Ammon's horn (tissue), 1 donor: ENCODE measurements around the gene AGMO.

Source experiments
- DNase-seq: peaks from one replicate; pipeline ENCODE4 v3.0.0-alpha.2; 2016; ENCODE audit warnings: low spot score

Gene AGMO

GRCh38 chr7:15503603-15504290, 58.1 kb downstream of the AGMO start:
- DNase-seq = no peak

DNA sequence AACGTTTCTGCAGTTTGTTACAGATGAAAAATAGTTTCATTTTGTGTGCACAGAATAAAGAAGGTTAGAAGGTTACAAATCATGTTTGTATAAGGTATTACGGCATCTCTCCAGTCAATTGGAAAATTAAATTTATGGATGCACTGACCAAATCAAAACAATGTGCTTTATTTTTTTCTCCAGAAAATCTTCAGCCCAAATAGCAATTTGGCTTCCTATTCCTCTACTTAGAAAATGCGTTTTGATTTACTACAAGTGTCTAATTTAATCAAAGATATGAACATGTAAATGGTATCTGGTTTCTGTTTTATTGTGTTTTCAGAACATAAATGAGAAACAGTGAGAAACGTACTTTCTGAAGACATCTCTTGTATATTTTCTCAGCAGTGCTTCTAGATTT, 63.4 kb downstream of the AGMO start:
- no peak for DNase-seq

DNA sequence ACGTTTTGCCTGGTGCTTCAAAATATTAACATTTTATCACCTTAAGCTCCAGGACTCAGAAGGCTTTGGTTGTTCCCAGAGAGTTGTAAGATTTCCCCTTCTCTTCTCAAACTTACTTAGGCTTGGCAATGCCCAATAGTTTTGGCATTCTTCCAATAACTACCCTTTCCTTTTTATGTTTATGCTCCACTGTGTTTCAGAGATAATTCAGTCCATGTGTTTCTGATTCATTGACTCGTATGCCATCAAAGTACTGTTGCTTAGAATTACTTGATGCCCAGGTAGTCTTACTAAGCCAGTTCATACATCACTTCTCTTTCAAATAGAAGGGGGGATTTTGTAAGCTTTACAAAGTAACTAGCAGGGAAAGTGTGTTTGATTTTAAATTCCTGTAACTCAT, 66.6 kb downstream of the AGMO start:
- DNase-seq = no peak

GRCh38 chr7:15494711-15495110, 67.1 kb downstream of the AGMO start:
- DNase-seq = no peak

- no peak for DNase-seq
Observed at GRCh38 chr7:15491361-15491760, 70.5 kb downstream of the AGMO start.

DNA sequence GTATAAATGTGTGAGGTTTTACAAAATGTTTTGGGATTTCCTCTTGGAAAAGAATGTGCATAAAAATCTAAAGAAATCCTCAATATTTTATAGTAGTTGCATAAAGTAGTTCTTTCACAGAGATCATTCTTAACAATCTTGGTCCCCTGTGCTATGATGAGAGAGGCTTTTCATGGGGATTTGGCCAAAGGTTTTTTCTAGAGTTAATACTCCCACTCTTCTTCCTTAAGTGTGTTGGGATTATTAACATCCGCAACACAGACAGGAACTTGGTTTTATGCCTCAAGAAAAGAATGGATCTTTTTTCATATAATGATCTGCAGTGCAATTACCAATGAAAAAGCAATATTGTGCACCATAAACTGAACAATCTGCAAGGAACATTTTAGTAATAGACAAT, 71.5 kb downstream of the AGMO start:
- no peak for DNase-seq

- DNase-seq = no peak
Observed at GRCh38 chr7:15489861-15490260, 72.0 kb downstream of the AGMO start.

DNA sequence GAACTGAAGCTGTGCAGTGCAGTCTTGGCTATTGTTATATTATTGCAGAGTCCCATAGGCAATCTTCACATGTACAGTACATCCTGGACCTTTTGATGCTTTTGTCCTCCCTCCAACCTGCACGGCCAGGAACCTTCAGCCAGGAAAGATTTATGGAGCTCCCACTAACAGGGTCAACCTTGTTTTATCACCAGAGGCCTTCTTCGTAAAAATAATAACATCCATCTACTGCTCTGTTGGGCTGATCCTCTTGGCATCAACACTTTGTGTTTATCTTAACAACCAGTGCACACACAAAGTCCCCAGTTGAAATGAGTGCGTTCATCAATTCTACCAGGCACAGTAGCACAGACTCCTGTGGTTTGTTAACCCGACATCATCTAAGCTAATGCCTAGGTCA, 72.4 kb downstream of the AGMO start:
- DNase-seq = no peak

DNA sequence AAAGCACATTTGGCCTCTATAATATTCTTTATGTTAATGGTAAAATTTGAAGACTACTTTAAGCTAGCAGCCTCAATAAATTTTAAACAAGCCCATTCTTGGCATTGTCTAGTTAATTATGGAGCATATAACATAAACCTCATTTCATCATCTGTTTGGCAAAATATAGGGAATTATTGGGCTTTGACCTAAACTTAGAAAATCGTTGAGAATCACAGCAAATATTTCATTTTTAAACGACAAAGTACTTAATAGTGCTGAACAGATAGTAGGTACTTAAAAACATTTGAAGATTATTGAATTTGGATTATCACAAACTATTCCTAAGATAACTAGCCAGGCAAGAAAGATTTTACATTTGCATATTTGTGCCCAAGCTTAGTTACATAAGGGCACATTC, 73.4 kb downstream of the AGMO start:
- no peak for DNase-seq

DNA sequence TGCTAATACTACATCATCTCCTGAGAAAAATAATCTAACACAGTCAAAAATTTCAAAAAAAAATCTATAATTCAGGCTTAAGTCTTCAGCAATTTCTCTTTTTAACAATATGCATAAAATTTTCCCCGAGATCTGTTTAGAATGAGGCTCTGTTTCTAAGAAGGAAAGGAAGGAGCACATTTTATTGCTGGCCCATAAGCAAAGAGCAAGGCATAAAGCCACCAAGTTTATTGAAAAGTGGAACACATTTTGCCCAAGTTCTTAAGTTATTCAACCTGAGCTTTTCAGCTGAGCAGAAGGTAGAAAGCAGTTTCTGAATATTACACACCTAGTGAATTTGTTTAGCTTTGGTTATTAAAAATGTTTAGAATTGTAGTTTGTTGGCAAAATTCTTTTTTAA, 73.9 kb downstream of the AGMO start:
- DNase-seq = no peak

GRCh38 chr7:15485998-15486397, 75.8 kb downstream of the AGMO start:
- DNase-seq = no peak

GRCh38 chr7:15485431-15485830, 76.4 kb downstream of the AGMO start:
- no peak for DNase-seq

DNA sequence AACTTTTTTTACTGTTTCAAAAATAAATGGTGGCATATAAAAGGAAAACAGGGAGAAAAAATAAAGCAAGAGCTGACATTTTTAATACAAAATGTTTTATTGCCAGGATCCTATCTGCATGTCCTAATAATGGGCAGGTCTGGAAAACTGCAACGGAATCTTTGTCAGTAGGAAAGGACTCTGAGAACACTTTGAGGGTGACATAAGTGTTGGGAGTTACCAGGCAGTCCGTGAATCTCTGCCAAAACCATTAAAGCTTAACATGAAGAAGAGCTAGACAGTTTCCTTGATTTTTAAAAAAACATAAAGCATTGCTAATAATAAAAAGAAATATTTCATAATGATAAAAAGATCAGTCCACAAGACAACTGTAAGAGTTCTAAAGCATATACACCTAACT, 80.7 kb downstream of the AGMO start:
- no peak for DNase-seq

DNA sequence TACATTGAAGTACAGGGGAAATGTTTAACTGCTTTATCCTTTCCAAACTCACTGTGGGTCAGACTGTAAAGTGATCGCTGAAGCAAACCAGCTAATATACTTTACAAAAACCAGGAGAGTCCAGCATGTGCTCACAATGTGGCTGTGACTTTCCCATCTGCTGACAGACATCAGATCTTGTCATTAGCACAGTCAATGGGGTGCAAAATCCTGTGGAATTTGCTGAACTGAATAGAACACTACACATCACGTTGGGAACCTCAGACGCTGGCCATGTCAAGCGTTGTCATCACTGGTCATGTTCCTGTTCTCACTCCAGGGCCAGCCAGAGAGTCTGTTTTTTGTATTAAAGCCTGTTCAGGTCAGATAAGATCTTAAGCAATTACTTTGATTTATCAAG, 83.4 kb downstream of the AGMO start:
- no peak for DNase-seq

DNA sequence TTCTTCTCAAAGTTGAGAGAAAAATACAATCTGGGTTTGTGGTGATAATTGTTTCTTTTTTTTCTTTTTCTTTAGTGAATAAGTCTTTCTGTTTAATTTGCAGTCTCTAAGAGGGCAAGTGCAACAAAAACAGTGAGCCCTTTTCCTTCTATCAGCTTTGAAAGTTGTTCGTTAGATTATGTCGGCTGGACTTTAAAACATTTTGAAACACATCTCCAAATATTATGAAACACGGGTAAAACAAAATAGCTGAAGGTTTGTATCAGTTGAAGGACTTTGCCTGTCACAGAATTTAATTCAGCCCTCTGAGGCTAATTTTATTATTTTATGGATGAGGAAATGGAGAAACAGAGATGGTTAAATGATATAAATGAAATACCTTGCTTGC, 85.3 kb downstream of the AGMO start:
- DNase-seq = no peak

DNA sequence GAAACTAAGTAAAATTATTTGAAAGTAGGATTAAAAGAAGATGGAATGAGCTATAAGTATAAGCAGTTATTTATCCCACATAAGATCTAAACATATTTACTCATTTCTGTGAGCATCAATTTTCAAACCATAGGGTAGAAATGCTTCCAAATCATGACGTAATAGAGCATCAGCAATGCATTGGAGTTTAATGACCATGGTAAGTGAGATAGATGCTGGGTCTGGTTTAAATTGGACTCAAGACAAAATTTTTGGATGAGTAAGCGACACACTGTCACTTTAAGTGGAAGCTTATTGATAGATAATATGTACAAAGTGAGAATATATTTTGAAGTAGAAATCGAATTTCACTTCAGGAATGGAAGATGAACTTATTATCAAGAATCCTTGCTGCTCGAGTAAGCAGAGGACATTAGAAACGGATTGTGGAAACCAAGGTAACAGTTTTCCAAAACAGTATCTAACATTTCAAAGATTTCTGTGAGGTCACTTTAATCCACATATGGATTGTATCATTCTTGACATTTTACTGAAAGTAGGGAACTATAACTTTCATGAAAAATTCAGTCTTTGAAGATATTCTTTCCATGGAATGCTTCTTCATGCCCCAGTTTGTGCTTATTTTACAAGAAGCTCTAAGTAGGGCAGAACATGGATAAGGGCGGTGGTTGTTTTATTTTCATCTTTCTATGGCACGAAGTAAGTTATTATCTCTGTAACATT, 85.8 kb downstream of the AGMO start:
- DNase-seq = no peak

GRCh38 chr7:15471669-15471950, 90.2 kb downstream of the AGMO start:
- DNase-seq = no peak

- DNase-seq = no peak
Observed at GRCh38 chr7:15470825-15471668, 90.8 kb downstream of the AGMO start.

GRCh38 chr7:15464667-15465121, 97.1 kb downstream of the AGMO start:
- DNase-seq = no peak

DNA sequence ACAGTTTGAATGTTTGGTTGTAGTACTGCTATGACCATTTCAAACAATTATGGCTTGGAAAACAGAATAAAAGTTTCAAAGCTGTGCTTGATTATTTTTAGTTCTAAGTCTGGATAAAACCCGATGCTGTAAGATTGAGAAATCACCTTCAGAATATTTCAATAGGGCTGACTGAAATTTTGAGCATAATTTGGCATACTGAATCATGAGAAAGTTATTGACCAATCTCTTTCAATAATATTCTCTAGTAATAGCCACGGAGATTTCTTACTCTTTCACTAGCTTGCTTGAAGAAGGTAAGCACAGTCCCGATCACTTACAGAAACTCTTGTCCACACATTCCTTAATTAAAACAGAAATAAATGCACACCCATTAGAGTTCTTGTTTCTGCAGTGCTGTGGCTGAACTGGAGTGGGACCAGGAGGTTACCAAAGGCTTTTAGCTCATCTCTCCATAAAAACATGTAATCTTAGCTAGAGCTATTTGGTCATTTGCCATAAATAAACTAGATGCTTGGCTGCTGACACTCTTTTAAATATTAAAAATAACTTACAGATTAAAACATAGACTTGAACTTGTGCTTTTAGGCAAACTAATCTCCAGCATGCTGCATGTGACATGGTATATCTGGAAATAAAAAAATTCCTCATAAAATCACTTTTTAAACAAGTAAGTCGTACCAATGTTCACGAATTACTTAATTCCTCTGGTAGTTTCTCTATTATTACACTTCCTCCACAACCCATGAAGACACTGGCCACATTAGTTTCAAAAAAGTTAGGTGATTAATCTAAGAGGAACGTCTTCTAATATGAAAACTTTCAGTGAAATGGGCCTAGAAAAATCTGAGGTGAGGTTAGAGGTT, 97.8 kb downstream of the AGMO start:
- no peak for DNase-seq

- no peak for DNase-seq
Observed at GRCh38 chr7:15462721-15463389, 99.0 kb downstream of the AGMO start.

DNA sequence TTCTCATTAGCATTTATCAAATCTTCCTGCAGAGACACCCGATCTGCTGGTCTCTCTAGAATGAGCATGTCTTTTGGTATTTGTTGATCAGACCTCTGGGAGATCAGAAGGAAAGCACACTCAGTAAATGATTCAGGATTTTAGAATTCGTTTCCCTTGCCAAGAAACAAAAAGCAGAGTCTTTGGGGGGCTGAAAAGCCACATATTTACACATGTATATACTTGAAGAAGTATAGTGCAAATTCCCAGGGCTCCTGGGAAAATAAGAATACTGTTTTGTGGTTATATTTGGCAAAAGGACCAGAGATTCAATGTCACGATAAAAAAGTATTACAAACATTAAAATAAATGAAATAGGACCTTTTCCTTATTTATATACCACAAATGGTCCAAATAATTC, 100.2 kb downstream of the AGMO start:
- DNase-seq = no peak
